ENCODE data around the gene PF4V1. TPM values are rescaled to one million over a fixed set of nuclear protein-coding genes. Genes with fewer than 3 reads are reported as not detected.
"Not testable (repeated sequence)": the region's sequence is repeated elsewhere in the genome, so short reads cannot be mapped to it uniquely, and the experiment has no call there.

The PF4V1 gene
- total RNA-seq, 1 donor from 2014 or later: not detected

GRCh38 chr4:73895201-73896175 lies 42.4 kb downstream of the PF4V1 start:
- DNase-seq (ENCODE audit: extremely low spot score in 2 of 2): no peak
- H3K27ac ChIP-seq: no peak overlapping the region
- no peak for TF ChIP-seq POLR2A (IDR thresholded peaks at IDR 0.05)
- intact Hi-C loops (cut with DNase I): no loop called here
- no peaks in the 10 kb centered on the region for H3K27me3 ChIP-seq
- H3K4me1 ChIP-seq: no peaks in the 10 kb centered on the region
- no peaks in the 10 kb centered on the region for H3K36me3 ChIP-seq
- H3K4me3 ChIP-seq: no peak overlapping the region
- no peaks in the 10 kb centered on the region for H3K9me3 ChIP-seq

- no peaks in the 10 kb centered on the region for H3K36me3 ChIP-seq
- intact Hi-C loops (cut with DNase I): no loop called here
- no peak overlapping the region for H3K27ac ChIP-seq
Measured at GRCh38 chr4:73896416-73896815, 43.3 kb downstream of the PF4V1 start.

GRCh38 chr4:73897380-73898136 lies 44.5 kb downstream of the PF4V1 start:
- intact Hi-C loops (cut with DNase I): no loop called here
- Histone ChIP-seq H3K4me3 (no peak overlapping the region), H3K27ac (no peak overlapping the region), H3K9me3 (no peaks in the 10 kb centered on the region), H3K36me3 (no peaks in the 10 kb centered on the region), H3K27me3 (no peaks in the 10 kb centered on the region), H3K4me1 (no peaks in the 10 kb centered on the region)
- DNase-seq (ENCODE audit: extremely low spot score in 2 of 2): no peak
- no peak for TF ChIP-seq POLR2AphosphoS5 (IDR thresholded peaks at IDR 0.05; ENCODE audit: insufficient read depth in 1 of 2, low read depth in 1 of 2)

More at GRCh38 chr4:73896416-73896815, 43.3 kb downstream of the PF4V1 start:
- H3K4me1 ChIP-seq: no peaks in the 10 kb centered on the region
- no peaks in the 10 kb centered on the region for H3K27me3 ChIP-seq
- H3K9me3 ChIP-seq: no peaks in the 10 kb centered on the region
- TF ChIP-seq POLR2AphosphoS5 (IDR thresholded peaks at IDR 0.05; ENCODE audit: insufficient read depth in 1 of 2, low read depth in 1 of 2): no peak
- no peak for TF ChIP-seq POLR2A (IDR thresholded peaks at IDR 0.05)
- TF ChIP-seq CTCF (IDR thresholded peaks at IDR 0.05): no peak
- no peak overlapping the region for H3K4me3 ChIP-seq
- DNase-seq (ENCODE audit: extremely low spot score in 2 of 2): no peak

GRCh38 chr4:73899338-73899737 lies 46.2 kb downstream of the PF4V1 start:
- H3K36me3 ChIP-seq; H3K27ac ChIP-seq; H3K4me1 ChIP-seq; DNase-seq (ENCODE audit: extremely low spot score in 2 of 2); H3K27me3 ChIP-seq; intact Hi-C loops (cut with DNase I); H3K9me3 ChIP-seq; H3K4me3 ChIP-seq: not testable (repeated sequence)

GRCh38 chr4:73901031-73901430 lies 47.9 kb downstream of the PF4V1 start:
- DNase-seq (ENCODE audit: extremely low spot score in 2 of 2): no peak
- Histone ChIP-seq H3K9me3 (no peaks in the 10 kb centered on the region), H3K27me3 (no peaks in the 10 kb centered on the region), H3K27ac (no peak overlapping the region), H3K36me3 (no peaks in the 10 kb centered on the region), H3K4me1 (no peaks in the 10 kb centered on the region), H3K4me3 (no peak overlapping the region)
- TF ChIP-seq POLR2A (IDR thresholded peaks at IDR 0.05) (no peak), POLR2AphosphoS5 (IDR thresholded peaks at IDR 0.05; ENCODE audit: insufficient read depth in 1 of 2, low read depth in 1 of 2) (no peak), CTCF (IDR thresholded peaks at IDR 0.05) (no peak)
- intact Hi-C loops (cut with DNase I): no loop called here

GRCh38 chr4:73902038-73902637 lies 49.0 kb downstream of the PF4V1 start:
- Histone ChIP-seq H3K27ac (no peak overlapping the region), H3K27me3 (no peaks in the 10 kb centered on the region), H3K4me3 (no peak overlapping the region), H3K4me1 (no peaks in the 10 kb centered on the region), H3K9me3 (no peaks in the 10 kb centered on the region), H3K36me3 (no peaks in the 10 kb centered on the region)
- TF ChIP-seq POLR2AphosphoS5 (IDR thresholded peaks at IDR 0.05; ENCODE audit: insufficient read depth in 1 of 2, low read depth in 1 of 2): no peak
- no peak for TF ChIP-seq POLR2A (IDR thresholded peaks at IDR 0.05)
- TF ChIP-seq CTCF (IDR thresholded peaks at IDR 0.05): no peak
- intact Hi-C loops (cut with DNase I): no loop called here
- no peak for DNase-seq (ENCODE audit: extremely low spot score in 2 of 2)

Data from vagina (tissue), 2 donors.